Posterior cingulate gyrus (tissue), 11 donors: Measurements from ENCODE around the gene PF4V1.

Source experiments
- DNase-seq, 10 donors: peaks; one replicate each; pipeline versions ENCODE4 v3.0.0 to v3.0.0-alpha.2; 2020 to 2021; ENCODE audit warnings: mixed read lengths in 3 of 10
- intact Hi-C: fragments of 100-400 bp; cut with DNase I; formaldehyde crosslinking; loops from one replicate; pipeline ENCODE4 v1.15.1; 2023

Gene PF4V1

DNA sequence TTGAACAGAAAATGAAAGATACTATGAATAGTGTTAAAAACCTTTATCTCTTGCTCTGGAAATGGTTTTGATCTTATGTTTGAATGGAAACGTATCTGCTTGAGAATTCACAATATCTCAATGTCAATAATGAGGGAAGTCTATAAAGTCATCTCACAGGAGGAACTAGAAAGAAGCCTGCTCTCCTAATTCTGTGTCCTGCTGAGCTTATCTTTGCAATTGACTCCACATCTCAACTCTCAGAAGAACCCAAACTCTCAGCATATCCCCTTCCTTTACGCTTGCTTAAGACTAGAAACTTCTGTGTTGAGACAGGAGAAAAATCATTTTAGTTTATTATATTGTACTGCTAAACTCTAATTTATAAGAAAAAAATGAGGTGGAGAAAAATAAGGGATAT lies 8.3 kb upstream of the PF4V1 start:
- no peak for DNase-seq
- intact Hi-C loops, result no loop called here

DNA sequence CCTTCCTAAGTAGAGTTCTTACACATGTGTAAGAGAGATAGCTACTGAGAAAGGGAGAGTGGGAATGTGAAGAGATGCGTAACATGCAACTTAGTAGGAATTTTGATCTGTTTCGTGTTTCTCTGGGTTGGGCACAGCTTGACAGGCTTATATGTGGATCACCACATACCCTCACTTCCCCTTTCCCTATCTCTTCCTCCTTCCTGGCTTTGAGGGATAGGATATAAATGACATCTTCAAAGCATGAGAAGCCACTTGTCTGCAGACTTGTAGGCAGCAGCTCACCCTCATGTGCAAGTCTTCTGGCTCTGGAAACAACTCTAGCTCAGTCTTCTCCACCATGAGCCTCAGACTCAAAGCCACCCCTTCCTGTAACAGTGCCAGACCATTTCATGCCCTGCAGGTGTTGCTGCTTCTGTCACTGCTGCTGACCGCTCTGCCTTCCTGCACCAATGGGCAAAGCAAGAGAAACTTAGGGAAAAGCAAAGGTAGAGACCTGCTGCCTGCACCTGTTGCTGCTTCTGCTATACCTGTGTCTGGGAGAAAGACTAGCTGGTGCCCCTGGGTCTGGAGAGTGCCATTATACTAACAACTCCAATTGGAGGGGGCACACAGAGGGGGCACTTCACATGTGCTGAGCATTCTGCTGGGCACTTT lies 5.4 kb upstream of the PF4V1 start:
- intact Hi-C loops, result no loop called here
- DNase-seq, result no peak

DNA sequence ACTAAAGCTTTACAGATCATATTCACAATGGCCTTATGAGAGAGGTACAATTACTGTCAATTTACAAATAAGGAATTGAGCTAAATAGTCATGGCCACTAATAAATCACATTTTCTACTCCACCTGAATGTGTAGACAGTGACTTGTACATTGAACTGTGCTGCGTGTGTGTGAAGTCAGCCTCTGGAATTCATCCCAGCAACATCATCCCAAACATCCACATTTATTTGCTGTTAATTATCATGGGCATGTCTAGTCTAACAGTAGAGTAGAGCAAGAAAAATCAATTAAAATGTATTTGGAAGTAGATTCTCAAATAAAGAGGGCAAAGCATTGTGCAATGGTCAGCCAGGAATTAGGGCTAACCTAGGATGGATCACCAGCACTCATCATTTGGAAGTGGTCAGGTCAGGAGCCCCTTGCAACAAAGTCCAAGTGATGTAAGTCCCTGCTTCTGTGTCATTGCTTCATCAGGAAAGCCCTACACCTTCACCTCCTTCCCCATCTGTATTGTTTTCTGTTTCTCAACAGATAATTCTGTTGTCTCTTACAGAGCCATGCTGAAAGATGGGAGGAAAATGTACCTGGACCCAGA lies 4.8 kb upstream of the PF4V1 start:
- intact Hi-C loops, result no loop called here
- DNase-seq, result no peak

DNA sequence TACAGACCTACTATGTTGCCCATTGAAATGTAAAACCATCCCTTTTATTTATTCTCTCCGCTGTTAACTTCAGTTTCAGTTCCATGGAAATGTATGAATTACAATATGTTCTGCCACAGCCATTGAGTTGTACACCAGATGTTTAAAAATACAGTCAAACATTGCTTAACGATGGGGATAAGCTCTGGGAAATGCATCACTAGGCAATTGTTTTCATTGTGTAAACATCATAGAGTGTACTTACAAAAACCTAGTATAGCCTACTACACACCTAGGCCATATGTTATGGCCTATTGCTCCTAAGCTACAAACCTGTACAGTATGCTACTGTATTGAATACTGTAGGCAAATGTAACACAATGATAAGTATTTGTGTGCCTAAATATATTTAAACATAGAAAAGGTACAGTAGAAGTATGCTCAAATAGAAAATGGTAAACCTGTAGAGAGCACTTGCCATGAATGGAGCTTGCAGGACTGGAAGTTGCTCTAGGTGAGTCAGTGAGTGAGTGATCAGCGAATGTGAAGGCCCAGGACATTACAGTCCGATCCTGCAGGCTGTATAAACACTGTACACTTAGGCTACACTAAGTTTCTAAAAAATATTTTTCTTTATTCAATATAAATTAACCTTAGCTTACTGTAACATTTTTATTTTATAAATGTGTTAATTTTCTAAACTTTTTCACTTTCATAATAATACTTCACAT lies 2.7 kb upstream of the PF4V1 start:
- no peak for DNase-seq
- intact Hi-C loops, result no loop called here

DNA sequence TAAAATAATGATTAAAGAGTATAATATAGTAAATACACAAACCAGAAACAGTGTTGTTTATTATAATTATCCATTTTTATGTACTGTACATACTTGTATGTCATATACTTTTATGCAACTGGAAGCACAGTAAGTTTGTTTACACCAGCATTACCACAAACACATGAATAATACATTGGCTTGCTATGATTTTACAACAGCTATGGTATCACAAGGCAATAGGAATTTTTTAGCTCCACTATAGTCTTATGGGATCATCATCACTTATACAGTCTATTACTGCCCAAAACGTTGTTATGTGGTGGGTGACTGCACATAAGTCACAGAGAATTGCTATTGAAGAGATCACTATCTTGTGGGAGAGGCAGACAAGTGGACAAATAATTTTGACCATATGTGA lies 1.8 kb upstream of the PF4V1 start:
- DNase-seq, result no peak
- intact Hi-C loops, result no loop called here

DNA sequence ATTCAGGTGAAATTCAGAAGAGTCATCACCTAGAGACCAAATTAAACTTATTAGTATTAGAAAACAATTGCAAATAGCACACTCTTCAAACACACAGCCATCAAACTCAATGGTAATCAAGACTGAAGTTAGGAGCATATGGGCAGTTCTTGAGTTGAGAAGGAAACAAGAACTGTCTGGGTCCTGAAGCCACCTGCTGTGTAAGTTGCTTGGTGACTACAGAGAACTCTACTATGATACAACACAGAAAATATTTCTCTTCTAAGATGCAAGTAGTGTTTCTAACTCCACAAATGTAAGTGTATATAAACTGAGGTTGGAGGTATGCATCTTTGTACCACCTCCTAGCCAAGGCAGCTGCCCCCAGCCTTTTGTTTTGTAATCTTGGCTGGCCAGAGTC lies 325 bp upstream of the PF4V1 start:
- intact Hi-C loops, result no loop called here
- no peak for DNase-seq

DNA sequence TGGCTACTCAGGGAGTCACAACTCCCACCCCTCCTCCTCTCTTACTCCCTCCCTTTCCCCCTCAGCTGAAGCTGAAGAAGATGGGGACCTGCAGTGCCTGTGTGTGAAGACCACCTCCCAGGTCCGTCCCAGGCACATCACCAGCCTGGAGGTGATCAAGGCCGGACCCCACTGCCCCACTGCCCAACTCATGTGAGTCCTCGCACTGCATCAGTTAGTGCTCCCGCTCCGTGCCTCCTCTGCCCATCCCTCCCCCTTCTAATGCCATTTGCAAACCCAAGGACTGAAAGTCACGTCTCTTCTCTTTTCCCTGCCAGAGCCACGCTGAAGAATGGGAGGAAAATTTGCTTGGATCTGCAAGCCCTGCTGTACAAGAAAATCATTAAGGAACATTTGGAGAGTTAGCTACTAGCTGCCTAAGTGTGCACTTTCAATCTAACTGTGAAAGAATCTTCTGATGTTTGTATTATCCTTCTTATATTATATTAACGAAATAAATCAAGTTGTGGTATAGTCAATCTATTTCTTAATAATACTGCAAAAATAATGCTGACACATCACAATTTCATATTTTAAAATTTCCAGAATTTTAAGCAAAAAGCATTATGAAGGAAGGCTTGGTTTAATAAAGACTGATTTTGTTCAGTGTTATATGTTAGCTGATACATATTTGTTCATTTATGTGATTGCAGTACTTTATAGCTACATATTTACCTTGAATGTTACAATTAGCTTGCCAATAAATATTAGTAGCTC lies 800 bp downstream of the PF4V1 start:
- peak in 1 of 10 donors; percentile 52 for DNase-seq
- intact Hi-C loops, result no loop called here

DNA sequence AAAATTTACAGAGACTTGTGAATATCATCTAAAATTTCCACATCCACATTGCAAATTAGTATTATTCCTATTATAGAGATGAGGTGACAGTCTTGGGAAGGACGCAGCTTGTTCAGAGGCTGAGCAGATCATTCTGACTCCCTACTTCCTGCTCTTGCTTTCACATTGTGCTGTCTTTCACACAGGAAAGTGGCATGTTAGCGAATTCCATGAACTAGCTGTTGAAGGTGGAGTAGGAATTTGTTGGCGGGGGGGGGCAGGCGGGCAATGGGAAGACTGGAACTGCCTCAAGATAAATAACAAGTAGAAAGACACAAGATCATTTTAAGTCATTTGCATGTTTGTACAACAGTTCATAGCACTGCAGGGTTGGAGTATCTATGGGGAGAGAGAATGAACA lies 2.3 kb downstream of the PF4V1 start:
- no peak for DNase-seq
- intact Hi-C loops, result no loop called here

DNA sequence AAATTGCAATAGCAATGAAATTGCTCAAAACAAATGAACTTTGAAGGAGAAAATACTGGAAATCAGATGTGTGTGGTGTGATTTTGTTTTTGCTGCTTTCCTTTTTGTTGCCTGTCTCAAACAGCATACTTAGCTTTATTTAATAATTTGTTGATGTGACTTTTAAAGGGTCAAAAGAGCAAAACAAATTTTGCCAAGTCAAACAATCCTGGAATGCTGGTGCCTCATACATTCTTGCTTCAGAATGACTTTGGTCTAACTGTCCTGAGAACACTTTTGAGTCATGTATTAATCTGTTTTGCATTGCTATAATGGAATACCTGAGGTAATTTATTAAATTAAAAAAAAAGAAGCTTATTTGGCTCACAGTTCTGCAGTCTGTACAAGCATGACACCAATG lies 3.4 kb downstream of the PF4V1 start:
- DNase-seq, result no peak
- intact Hi-C loops, result no loop called here

DNA sequence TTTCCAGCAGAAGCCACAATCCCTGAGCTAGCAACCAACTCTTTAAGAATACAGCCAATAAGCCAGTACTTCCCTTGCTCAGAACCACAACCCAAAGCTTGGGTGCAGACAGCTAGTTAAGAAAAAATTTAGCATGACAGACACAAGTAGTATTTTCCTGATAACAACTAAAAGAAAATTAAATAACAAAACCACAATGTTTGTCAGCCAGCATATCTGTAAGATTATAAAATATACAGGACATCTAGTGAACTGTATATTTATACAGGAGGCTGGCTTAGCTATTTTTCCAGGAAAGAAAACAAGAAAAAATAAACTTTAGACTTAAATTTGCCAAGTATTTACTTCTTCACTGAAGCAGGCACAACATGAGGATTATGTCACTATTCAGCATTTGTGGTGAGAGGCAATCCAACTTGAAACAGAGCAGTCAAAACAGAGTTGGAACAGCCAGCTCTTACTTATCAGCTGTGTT lies 6.6 kb downstream of the PF4V1 start:
- intact Hi-C loops, result no loop called here
- no peak for DNase-seq

DNA sequence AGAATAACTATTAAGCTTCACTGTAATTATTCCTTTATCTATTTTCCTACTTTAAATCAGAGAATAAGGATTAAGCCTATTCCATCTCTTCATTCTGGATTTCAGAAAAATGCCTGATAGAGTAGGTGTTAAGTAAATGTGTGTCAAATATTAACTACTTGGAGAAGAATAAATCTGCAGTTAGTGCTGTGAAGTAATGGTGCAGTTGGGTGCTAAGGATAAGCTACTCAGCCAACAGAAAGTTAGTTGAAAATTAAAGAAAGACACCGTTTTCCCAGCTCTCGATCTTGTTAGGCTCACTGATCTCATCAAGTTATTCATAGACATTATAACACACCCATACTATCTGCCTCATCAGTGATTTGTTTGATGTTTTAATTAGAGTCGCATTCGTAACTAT lies 7.1 kb downstream of the PF4V1 start:
- DNase-seq, result no peak
- intact Hi-C loops, result no loop called here

DNA sequence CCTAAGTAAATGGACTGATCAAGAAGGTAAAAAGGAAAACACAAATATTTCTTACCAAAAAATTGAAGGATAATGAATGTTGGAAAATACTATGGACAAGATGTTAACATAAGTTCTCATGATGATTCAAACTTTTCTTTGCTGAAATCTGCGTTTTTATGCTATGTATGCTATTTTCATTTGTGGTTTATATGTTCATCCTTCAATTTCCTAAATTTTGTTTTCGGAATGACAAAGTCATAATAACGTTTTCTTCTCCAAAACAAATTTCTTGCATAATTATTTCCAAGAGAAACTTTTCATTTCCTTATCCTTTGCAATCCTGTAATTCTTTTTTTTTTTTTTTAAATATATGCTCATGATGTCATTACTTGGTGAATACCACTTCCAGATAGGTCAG lies 7.8 kb downstream of the PF4V1 start:
- intact Hi-C loops, result no loop called here
- no peak for DNase-seq

DNA sequence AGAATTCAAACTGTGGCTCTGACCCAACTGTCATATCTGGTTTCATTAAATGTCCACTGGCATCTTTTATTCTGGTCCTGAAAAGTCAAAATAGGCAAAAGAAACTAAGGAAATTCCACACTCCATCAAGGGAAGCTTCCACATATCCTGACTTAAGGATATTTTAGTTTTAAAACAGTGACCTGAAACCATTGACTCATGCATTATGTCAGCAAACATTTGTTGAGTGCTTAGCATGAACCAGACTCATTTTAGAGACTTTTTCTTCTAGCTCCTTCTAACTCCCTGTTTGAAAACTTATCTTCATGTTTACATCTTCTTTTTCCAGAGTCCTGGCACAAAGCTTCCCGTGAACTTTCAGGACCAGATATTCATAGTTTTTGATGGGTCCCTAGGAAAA lies 9.2 kb downstream of the PF4V1 start:
- no peak for DNase-seq
- intact Hi-C loops, result no loop called here

DNA sequence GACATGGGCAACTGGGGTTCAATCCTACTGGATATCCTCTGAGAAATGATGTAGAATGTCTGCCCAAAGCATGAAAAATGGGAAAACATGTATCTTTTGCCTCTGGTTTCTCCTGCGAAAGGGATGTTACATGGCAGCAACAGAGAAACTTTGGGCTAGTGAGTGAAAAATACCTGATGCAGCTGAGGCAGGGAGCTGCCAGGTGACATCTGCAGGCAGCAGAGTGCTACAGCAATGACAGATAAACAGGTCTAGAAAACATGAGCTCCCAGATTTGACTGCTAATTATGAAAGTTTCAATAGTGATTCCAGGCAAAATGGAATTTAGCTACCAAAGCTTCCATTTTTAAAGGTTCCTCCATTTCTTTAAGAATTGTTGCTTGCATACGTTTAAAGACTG lies 11.3 kb downstream of the PF4V1 start:
- intact Hi-C loops, result no loop called here
- no peak for DNase-seq

DNA sequence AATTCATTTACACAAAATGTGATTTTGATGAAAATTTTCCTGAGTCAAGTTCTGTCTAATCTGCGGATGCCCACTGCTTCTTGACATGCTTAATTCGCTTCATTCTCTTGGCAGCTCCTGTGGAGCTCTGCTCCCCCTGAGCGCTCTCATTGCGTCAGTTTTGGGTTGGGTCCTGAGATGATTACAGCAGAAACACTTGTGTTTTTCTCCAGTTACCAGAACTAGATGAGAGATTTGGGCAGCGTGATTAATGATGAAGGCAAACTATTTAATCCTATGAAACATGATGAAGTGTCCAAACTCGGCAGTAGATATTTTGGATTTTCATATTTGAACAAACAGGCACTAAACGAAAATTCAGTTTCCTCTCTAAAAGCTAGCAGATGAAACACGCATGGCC lies 11.9 kb downstream of the PF4V1 start:
- intact Hi-C loops, result no loop called here
- no peak for DNase-seq

DNA sequence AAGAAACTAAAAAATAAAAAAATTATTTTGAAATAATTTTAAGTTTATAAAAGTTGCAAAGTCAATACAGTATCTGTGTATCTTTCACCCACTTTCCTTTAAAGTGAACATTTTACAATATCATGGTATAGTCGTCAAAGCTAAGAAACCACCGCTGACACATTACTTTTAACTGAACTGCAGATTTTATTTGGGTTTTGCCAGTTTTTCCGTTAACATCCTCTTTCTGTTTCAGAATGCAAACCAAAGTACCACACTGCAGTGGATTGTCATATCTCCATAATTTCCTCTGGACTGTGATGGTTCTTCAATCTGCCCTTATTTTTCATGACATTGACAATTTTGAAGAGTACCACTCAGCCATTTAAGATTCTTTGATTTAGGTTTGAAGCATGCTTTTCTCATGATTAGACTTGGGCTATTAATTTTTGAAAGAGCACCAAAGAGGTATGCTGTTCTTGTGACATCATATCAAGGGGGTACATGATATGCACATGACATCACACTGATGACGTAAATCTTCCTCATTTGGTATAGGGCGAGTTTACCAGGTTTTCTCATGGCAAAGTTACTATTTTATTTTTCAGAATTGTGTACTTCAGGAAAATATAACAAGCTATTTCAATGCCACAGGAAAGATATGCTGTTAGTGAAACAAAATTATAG lies 12.5 kb downstream of the PF4V1 start:
- no peak for DNase-seq
- intact Hi-C loops, result no loop called here

DNA sequence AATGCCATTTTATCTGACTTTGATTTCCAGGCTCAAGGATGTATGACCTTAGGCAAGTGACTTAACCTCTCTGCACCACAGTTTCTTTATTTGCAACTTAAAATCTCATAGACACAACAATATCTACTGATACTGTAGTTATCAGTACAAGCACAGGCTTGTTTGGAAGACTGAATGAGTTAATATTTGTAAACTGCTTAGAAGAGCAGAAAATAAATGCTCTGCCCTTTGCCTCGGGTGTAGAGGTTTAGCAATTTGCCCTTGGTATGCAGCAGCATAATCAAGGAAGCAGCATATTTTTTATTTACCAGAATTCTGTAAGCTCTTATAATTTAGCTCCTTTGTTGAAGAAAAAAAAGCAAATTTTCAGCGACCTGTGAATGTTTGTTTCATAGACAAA lies 13.2 kb downstream of the PF4V1 start:
- intact Hi-C loops, result no loop called here
- no peak for DNase-seq

DNA sequence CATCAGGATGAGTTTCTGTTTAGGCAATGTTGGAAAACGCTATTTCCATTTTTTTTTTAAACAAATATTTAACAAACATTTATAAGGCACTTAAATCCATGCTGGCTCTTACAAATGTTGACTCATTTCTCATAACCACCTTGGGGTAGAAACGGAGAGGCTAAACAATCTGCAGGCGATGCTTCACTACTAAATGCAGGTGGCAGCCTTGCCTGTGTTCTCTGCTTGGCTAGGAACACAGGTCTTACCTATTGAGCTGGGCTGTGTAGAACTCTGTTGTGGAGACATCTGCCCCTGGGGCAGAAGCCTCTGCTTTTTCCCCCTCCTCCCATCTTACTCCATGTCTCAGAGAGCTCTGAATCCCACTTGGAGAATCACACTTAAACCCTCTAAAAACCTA lies 14.7 kb downstream of the PF4V1 start:
- DNase-seq, result no peak
- intact Hi-C loops, result no loop called here

DNA sequence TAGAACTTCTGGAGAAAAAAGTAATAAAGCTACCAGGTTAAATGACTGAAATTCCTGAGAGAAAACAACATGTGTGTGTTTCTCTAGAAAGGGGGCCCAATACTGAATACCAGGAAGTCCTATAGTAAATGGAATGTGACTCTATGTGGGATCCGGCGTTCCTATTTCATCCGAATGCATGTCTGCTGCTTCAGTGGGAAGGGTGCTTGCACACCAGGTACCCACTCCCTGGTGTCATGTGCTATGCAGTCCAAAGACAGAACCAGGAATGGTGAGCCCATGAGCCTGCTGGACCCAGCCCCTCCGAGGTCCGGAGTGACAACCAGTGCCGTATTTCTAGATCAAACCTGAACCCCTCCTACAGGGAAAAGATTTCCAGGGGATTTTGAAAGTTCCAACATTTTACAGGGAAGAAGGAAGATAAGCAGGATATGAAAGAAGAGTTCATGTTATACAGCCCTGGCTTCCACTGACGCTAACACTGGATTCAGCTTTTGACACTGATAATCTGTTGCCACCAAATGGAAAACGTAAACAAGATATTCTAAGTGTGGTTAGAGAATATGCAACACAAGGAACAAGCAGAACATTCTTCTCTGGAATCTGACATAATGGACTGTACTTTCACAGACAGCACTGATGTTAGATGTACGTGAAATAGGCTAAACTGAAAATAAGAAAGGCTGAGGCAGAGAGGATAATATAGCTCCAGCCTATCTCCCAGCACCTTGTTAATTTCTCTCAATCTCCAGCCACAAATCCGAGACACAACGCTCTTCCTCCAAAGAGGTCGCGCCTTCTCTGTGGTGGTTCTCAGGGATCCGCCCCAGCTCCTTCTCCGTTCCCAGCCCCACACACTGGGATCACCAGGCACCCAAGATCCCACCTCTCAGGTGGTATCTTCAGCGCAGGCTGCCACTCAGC lies 15.4 kb downstream of the PF4V1 start:
- intact Hi-C loops, result no loop called here
- peak in 2 of 10 donors; percentile 40 to 61 for DNase-seq
